H9 (cell line): ENCODE data around the gene GNPTAB. TPM values are rescaled to one million over a fixed set of nuclear protein-coding genes. Genes with fewer than 3 reads are reported as not detected.

ENCODE experiments used
- DNase-seq: peaks from one replicate; pipeline ENCODE4 v3.0.0-alpha.2; 2017
- H2AFZ ChIP-seq: one replicate; pipeline ENCODE4 v1.6.1; 2013; ENCODE audit warnings: mild to moderate bottlenecking, low read length, control low read depth, moderate library complexity
- H2AK5ac ChIP-seq: 2 replicates; pipeline ENCODE4 v1.6.1; 2013; ENCODE audit warnings: low read length, control low read depth, mixed read lengths; ENCODE audit not compliant: insufficient read length
- H2BK120ac ChIP-seq: one replicate; pipeline ENCODE4 v1.6.1; 2013; ENCODE audit warnings: low read depth, mild to moderate bottlenecking, low read length, control low read depth, inconsistent platforms; ENCODE audit not compliant: poor library complexity, severe bottlenecking
- H2BK12ac ChIP-seq: 2 replicates; pipeline ENCODE4 v1.6.1; 2013; ENCODE audit warnings: low read length, control low read depth, mixed read lengths, low read depth; ENCODE audit not compliant: insufficient read length
- H2BK15ac ChIP-seq: 2 replicates; pipeline ENCODE4 v1.6.1; 2013; ENCODE audit warnings: low read depth, low read length, control low read depth
- H2BK20ac ChIP-seq: one replicate; pipeline ENCODE4 v1.6.1; 2013; ENCODE audit warnings: low read depth, mild to moderate bottlenecking, low read length, control low read depth, inconsistent platforms; ENCODE audit not compliant: poor library complexity, severe bottlenecking
- H2BK5ac ChIP-seq: 2 replicates; pipeline ENCODE4 v1.6.1; 2013; ENCODE audit warnings: low read length, control low read depth, mixed read lengths; ENCODE audit not compliant: insufficient read length
- H3K14ac ChIP-seq: 2 replicates; pipeline ENCODE4 v1.6.1; 2013; ENCODE audit warnings: low read length, control low read depth; ENCODE audit not compliant: insufficient read depth
- H3K18ac ChIP-seq: 2 replicates; pipeline ENCODE4 v1.6.1; 2013; ENCODE audit warnings: low read depth, mild to moderate bottlenecking, mixed read lengths, low read length, control low read depth; ENCODE audit not compliant: insufficient read length
- H3K23ac ChIP-seq: 2 replicates; pipeline ENCODE4 v1.6.1; 2013; ENCODE audit warnings: low read length, control low read depth, mixed read lengths, low read depth; ENCODE audit not compliant: insufficient read length
- H3K23me2 ChIP-seq: 2 replicates; pipeline ENCODE4 v1.6.1; 2013; ENCODE audit warnings: low read depth, mild to moderate bottlenecking, mixed read lengths, low read length, control low read depth; ENCODE audit not compliant: insufficient read length, poor library complexity, severe bottlenecking
- H3K27ac ChIP-seq: 2 replicates; pipeline ENCODE4 v1.5.1; 2013; ENCODE audit warnings: low read length, control low read depth, mixed read lengths, low read depth; ENCODE audit not compliant: insufficient read length
- H3K27me3 ChIP-seq: 2 replicates; pipeline ENCODE4 v1.6.1; 2013; ENCODE audit warnings: low read length, control low read depth, inconsistent platforms; ENCODE audit not compliant: insufficient read depth
- H3K4ac ChIP-seq: 2 replicates; pipeline ENCODE4 v1.6.1; 2013; ENCODE audit warnings: low read depth, mild to moderate bottlenecking, control low read depth, inconsistent platforms, low read length, moderate library complexity
- H3K4me1 ChIP-seq: 2 replicates; pipeline ENCODE4 v1.6.1; 2013; ENCODE audit warnings: low read length, control low read depth, inconsistent platforms; ENCODE audit not compliant: insufficient read depth
- H3K4me2 ChIP-seq: 2 replicates; pipeline ENCODE4 v1.6.1; 2013; ENCODE audit warnings: low read length, control low read depth, mixed read lengths; ENCODE audit not compliant: insufficient read length, insufficient read depth
- H3K56ac ChIP-seq: 2 replicates; pipeline ENCODE4 v1.6.1; 2013; ENCODE audit warnings: low read depth, mild to moderate bottlenecking, mixed read lengths, low read length, control low read depth; ENCODE audit not compliant: insufficient read length
- H3K79me1 ChIP-seq: 2 replicates; pipeline ENCODE4 v1.6.1; 2013; ENCODE audit warnings: low read depth, mild to moderate bottlenecking, moderate library complexity, low read length, control low read depth, inconsistent platforms; ENCODE audit not compliant: insufficient read depth, poor library complexity, severe bottlenecking
- H3K79me2 ChIP-seq: 2 replicates; pipeline ENCODE4 v1.6.1; 2013; ENCODE audit warnings: low read length, control low read depth, inconsistent platforms; ENCODE audit not compliant: insufficient read depth
- H3K9ac ChIP-seq: 2 replicates; pipeline ENCODE4 v1.6.1; 2013; ENCODE audit warnings: low read length, control low read depth, mixed read lengths; ENCODE audit not compliant: insufficient read length; ENCODE audit errors: extremely low read depth
- H3K9me3 ChIP-seq: one replicate; pipeline ENCODE4 v1.6.1; 2013; ENCODE audit warnings: low read depth, low read length, inconsistent platforms; ENCODE audit not compliant: control insufficient read depth
- H3T11ph ChIP-seq: one replicate; pipeline ENCODE4 v1.6.1; 2013; ENCODE audit warnings: mild to moderate bottlenecking, low read length, control low read depth, inconsistent platforms
- H4K20me1 ChIP-seq: one replicate; pipeline ENCODE4 v1.6.1; 2013; ENCODE audit not compliant: control insufficient read depth, insufficient read length, insufficient read depth
- H4K5ac ChIP-seq: 2 replicates; pipeline ENCODE4 v1.6.1; 2013; ENCODE audit warnings: low read depth, mild to moderate bottlenecking, mixed read lengths, low read length, control low read depth; ENCODE audit not compliant: insufficient read length
- H4K8ac ChIP-seq: replicated peaks from 2 replicates; pipeline ENCODE4 v1.6.1; 2013; ENCODE audit warnings: low read length, control low read depth, mixed read lengths, low read depth; ENCODE audit not compliant: insufficient read length
- H4K91ac ChIP-seq: 2 replicates; pipeline ENCODE4 v1.6.1; 2013; ENCODE audit warnings: low read depth, mild to moderate bottlenecking, moderate library complexity, mixed read lengths, low read length, control low read depth; ENCODE audit not compliant: insufficient read length
- H3K27ac Mint-ChIP-seq, 3 experiments: 2 replicates in 2 of 3; 3 replicates in 1 of 3; pipeline ENCODE4 v1.8.0; 2020 to 2021; ENCODE audit warnings: mixed read lengths in 3 of 3, mild to moderate bottlenecking in 1 of 3, moderate library complexity in 1 of 3
- H3K27me3 Mint-ChIP-seq: 2 replicates; pipeline ENCODE4 v1.8.0; 2021; ENCODE audit warnings: low read depth, mild to moderate bottlenecking, moderate library complexity, mixed read lengths
- H3K36me3 Mint-ChIP-seq, 3 experiments: 2 replicates in 2 of 3; 3 replicates in 1 of 3; pipeline ENCODE4 v1.8.0; 2020 to 2021; ENCODE audit warnings: low read depth in 3 of 3, mixed read lengths in 3 of 3; ENCODE audit not compliant: insufficient read depth in 1 of 3
- H3K4me1 Mint-ChIP-seq, 2 experiments: 2 replicates each; pipeline ENCODE4 v1.8.0; 2020; ENCODE audit warnings: mixed read lengths in 2 of 2
- H3K4me3 Mint-ChIP-seq, 2 experiments: 2 replicates in 1 of 2; 3 replicates in 1 of 2; pipeline ENCODE4 v1.8.0; 2020 to 2021; ENCODE audit warnings: mild to moderate bottlenecking in 2 of 2, mixed read lengths in 2 of 2, moderate library complexity in 1 of 2
- H3K9me3 Mint-ChIP-seq, 2 experiments: 2 replicates in 1 of 2; 3 replicates in 1 of 2; pipeline ENCODE4 v1.8.0; 2020; ENCODE audit warnings: mild to moderate bottlenecking in 2 of 2, mixed read lengths in 2 of 2, moderate library complexity in 1 of 2
- WGBS: extraction: QIAGEN DNeasy Blood & Tissue Kit; methylation state at CpG from one replicate; pipeline ENCODE4 v1.1.7; 2013; ENCODE audit warnings: missing lambda C conversion rate, low lambda C conversion rate, mixed read lengths; ENCODE audit not compliant: insufficient read length; ENCODE audit errors: extremely low coverage; 5-methylcytosine and 5-hydroxymethylcytosine counted together
- total RNA-seq: library from RNA; stranded (reverse); gene quantifications from 2 replicates; pipeline ENCODE4 v1.2.1, GENCODE V29; 2021
- TF ChIP-seq, protein P1 (sequence below): fragments of 200-600 bp; sonication (generic); conservative IDR thresholded peaks from 3 replicates; pipeline ENCODE4 v1.8.0; 2021; ENCODE audit warnings: antibody characterized with exemption, mild to moderate bottlenecking

Gene GNPTAB
- total RNA-seq, 1 experiment from 2014 or later: 44.3 TPM

DNA sequence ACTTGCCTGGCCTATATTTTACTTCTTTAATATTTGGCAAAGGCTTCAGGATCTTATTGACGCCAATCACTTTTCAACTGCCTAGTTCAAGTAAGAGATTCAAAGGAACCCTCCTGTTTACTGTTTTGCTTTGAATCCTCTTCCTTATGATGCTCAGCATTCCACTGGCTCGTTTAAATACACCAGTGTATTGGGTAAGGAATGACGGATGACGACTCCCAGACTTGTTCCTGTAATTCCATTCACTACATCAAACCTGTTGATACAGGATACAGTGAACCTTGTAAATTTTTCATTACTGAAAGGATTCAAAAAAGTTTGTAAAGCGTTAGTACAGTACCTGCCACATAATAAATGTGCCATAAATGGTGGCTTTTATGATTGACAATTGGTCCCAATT, 89.8 kb downstream of the GNPTAB start:
- H3K18ac ChIP-seq: no peak overlapping the region
- no peak overlapping the region for H2BK120ac ChIP-seq
- H3K23ac ChIP-seq: no peak overlapping the region
- H4K20me1 ChIP-seq: no peaks in the 10 kb centered on the region
- H2BK12ac ChIP-seq: no peak overlapping the region
- H3T11ph ChIP-seq: no peak overlapping the region
- H3K4me2 ChIP-seq: no peak overlapping the region
- no peak overlapping the region for H3K56ac ChIP-seq
- no peak overlapping the region for H3K27ac Mint-ChIP-seq
- no peaks in the 10 kb centered on the region for H3K79me2 ChIP-seq
- no peak overlapping the region for H2AK5ac ChIP-seq
- H3K27me3 ChIP-seq: no peaks in the 10 kb centered on the region
- no peak overlapping the region for H3K9ac ChIP-seq
- H3K4ac ChIP-seq: no peak overlapping the region
- H2BK20ac ChIP-seq: no peak overlapping the region
- H4K5ac ChIP-seq: no peak overlapping the region
- H2BK15ac ChIP-seq: no peak overlapping the region
- H3K9me3 ChIP-seq: no peaks in the 10 kb centered on the region
- no peak overlapping the region for H3K4me3 Mint-ChIP-seq
- H3K23me2 ChIP-seq: no peaks in the 10 kb centered on the region
- H3K9me3 Mint-ChIP-seq: no peaks in the 10 kb centered on the region
- peaks cover 0 to 21% (median 17%) of the 10 kb centered on the region in 3 experiments; a peak in 5 of 7 replicates for H3K36me3 Mint-ChIP-seq
- no peak overlapping the region for H4K91ac ChIP-seq
- no peak overlapping the region for H2BK5ac ChIP-seq
- H3K4me1 Mint-ChIP-seq: no peaks in the 10 kb centered on the region
- no peaks in the 10 kb centered on the region for H3K79me1 ChIP-seq
- no peak overlapping the region for H3K27ac ChIP-seq
- H3K27me3 Mint-ChIP-seq: no peaks in the 10 kb centered on the region
- H3K4me1 ChIP-seq: no peaks in the 10 kb centered on the region
- no peak overlapping the region for H3K14ac ChIP-seq
- TF ChIP-seq, protein P1, sequence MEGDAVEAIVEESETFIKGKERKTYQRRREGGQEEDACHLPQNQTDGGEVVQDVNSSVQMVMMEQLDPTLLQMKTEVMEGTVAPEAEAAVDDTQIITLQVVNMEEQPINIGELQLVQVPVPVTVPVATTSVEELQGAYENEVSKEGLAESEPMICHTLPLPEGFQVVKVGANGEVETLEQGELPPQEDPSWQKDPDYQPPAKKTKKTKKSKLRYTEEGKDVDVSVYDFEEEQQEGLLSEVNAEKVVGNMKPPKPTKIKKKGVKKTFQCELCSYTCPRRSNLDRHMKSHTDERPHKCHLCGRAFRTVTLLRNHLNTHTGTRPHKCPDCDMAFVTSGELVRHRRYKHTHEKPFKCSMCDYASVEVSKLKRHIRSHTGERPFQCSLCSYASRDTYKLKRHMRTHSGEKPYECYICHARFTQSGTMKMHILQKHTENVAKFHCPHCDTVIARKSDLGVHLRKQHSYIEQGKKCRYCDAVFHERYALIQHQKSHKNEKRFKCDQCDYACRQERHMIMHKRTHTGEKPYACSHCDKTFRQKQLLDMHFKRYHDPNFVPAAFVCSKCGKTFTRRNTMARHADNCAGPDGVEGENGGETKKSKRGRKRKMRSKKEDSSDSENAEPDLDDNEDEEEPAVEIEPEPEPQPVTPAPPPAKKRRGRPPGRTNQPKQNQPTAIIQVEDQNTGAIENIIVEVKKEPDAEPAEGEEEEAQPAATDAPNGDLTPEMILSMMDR: no peak
- WGBS: no CpG with 5 or more reads among the region's 5 CpGs
- no peak overlapping the region for H4K8ac ChIP-seq
- no peak for DNase-seq
- H2AFZ ChIP-seq: no peak overlapping the region
